ENCODE measurements around the gene NAXD.

DNA sequence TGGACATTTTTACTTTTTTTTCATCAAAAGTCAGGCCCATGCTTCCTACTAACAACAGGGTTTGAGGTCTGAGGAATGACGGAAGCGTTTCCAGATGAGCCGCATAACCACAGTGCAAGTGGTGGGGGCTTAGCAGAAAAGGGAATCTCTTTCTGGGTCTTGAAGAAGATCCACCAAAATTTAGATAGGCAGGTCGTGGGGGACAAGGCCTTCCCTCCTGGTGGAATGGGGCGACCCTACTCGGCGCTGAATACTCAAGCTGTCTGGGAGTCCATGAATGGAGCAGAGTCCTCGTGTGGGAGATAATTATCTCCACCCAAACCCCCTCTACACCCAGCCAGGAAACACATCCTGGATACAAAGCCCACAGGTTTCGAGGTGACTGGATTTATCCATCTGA is 53.7 kb downstream of the NAXD start:
- TF ChIP-seq, protein P1, sequence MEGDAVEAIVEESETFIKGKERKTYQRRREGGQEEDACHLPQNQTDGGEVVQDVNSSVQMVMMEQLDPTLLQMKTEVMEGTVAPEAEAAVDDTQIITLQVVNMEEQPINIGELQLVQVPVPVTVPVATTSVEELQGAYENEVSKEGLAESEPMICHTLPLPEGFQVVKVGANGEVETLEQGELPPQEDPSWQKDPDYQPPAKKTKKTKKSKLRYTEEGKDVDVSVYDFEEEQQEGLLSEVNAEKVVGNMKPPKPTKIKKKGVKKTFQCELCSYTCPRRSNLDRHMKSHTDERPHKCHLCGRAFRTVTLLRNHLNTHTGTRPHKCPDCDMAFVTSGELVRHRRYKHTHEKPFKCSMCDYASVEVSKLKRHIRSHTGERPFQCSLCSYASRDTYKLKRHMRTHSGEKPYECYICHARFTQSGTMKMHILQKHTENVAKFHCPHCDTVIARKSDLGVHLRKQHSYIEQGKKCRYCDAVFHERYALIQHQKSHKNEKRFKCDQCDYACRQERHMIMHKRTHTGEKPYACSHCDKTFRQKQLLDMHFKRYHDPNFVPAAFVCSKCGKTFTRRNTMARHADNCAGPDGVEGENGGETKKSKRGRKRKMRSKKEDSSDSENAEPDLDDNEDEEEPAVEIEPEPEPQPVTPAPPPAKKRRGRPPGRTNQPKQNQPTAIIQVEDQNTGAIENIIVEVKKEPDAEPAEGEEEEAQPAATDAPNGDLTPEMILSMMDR (IDR thresholded peaks at IDR 0.05), result no peak
- TF ChIP-seq POLR2AphosphoS5 (IDR thresholded peaks at IDR 0.05), result no peak

All from transverse colon (tissue), 4 donors.